ENCODE data around the gene RUVBL1. TPM values are rescaled to one million over a fixed set of nuclear protein-coding genes. Genes with fewer than 3 reads are reported as not detected.

RUVBL1 gene
- polyA plus RNA-seq, 10 donors: 29.5 to 44.4 (median 35.8) TPM

DNA sequence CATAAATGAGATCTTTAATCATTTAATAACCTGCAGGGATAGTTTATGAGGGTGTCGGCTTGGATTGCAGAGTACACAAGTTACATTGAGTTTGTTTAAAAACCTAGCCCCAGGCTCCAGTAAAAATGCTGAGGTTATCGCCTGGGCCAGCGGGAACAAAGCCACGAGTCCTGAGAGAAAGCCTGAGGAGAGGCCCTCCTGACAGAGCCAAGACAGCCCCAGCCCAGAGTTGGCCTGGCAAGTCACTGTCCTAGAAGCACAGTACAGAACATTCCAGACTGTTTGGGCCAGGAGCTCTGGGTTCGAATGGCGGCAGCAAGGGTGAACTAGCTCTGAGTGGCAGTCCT, 39.0 kb downstream of the RUVBL1 start:
- DNase-seq: no peak

DNA sequence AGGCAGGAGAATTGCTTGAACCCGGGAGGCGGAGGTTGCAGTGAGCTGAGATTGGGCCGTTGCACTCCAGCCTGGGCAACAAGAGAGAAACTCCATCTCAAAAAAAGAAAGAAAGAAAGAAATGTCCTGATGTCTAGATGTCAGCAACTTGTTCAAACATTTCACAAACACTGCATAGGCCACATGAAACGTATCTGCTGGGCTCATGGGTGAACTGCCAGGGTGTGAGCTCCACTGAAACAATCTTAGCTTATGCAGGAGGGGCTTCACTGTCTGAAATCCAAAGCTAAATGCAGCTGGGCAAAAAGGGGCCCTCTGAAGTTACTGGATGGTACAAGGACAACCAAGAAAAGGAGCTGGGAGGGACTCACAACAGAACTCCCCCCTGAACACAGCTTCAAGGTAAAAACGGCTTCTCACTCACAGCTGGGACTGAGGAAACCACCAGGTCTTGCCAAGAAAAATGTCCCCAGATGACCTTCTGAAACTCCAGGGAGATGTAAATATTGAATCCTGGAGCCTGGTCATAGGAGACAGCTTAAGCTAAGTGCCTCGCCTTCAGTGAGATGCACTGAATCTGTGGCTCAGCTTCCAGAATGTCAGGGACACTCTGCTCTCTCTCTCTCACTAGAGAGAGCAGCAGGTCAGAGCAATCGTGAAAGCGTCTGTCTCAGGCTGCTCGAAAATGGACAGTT, 39.5 kb downstream of the RUVBL1 start:
- DNase-seq: no peak

DNA sequence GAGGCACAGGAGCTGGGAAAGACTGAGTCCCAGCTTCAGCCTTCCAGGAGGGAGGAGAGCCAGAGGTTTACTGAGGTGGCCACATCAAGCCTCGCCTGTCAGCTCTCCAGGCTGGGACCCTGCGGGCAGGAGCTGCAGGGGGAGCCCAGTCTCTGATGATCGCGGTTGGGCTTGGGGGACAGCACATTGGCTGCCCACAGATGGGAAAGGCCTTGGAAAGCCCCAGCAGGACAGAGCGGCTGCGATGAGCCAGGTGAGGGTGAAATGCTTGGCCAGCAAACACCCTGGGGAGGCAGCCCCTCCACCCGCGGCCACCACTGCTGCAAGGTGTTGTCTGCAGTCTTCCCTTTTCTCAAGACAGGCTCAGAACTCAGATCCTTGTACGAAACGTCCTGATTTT, 40.2 kb downstream of the RUVBL1 start:
- no peak for DNase-seq

DNA sequence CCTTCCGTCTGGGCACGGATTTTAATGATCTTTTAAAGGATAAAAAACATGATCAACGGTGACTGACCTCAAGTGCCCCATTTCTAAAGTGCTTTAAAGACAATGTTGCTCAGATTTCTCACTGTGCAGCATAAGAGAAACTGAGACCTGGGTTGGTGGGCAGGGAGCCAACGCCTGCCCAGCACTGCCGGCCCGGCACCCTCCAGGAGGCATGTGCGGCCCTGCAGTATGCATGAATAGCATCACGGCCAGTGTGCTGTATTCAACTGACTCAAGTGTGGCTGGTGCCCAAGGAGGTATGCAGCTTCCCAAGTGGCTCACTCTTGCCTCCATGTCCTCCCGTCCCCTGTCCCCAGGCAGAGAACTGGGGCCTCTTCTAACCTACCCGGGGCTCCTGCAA, 41.1 kb downstream of the RUVBL1 start:
- DNase-seq: no peak

DNA sequence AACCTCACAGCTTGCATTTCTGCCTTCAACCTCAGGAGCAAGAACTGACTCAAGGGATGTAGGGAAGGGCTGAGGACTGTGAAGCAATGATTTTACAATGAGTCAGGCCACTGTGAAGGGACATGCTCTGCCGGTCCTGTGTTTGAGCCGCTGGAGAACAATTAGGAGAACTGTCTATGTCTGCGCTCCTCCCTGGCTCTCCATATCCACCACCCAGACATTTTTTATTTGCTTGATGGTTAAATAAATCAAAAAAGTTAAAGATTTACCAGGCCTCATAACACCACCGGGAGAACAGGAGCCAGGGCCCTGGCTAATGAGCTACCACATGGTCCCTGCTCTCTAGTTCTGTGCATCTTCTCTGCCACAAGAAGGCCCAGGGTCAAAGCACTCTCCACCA, 41.8 kb downstream of the RUVBL1 start:
- no peak for DNase-seq

DNA sequence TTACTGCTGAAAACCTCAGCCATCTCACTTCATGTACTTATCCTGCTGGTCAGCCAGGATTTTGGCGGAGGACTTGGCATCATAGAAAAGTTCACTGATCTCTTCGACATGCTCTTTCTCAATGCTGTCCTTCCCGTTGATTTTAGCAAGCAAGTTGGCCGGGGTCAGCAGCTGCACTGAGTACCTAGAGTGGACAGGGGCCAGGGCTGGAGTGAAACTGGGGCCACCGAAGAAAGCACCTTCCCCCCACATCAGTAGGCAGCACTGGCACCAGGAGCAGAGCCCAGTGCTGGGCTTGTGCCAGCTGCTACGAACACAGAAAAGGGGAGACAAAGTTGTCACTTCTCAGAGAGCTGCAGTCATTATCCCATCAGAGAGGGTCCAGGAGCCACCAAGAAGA, 42.4 kb downstream of the RUVBL1 start:
- no peak for DNase-seq

DNA sequence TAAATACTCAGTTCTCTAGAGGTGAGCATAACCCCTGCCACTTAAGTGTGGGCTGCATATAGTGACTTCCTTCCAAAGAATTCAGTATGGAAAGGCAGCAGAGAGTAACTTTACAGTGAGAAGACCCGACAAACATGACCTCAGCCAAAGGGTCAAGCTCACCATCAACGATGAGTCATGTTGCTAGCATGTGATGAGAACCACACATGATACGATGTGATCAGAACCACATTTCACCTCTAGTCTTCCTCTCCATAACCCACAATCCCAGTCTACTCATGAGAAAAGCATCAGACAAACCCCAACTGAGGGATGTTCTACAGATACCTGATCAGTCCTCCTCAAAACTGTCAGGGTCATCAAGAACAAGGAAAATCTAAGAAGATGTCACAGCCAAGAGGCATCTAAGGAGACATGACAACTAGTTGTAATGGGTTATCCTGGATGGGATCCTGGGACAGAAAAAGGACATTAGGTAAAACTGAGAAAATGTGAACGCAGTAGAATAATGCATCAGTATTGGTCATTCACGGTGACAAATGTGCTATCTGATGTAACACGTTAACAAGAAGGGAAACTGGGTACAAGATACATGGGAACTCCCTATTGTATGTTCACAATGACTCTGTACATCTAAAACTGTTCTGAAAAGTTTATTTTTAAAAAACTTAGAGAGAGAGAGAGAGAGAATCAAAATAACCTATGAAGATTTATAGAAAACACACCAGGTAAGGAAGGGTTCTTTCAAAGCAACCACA, 43.1 kb downstream of the RUVBL1 start:
- peak in 1 of 3 donors; percentile 85 for DNase-seq

DNA sequence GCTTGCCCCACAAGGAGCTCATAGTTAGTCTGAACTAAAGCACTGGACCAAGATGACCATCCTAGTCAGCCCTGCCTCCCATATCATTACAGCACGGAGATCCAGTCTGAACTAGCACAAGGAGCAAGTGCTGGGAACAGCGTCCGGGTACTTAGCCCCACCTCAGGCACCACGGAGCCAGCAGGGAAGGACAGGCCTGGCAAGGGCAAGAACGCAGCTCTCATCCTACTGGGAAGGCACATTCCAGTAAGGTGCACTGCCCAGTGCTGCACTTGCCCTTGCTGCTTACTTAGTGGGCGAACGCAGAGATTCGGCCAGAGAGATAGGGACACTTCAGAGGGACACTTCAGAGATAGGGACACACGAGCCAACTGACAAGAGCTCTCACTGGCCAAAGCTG, 43.8 kb downstream of the RUVBL1 start:
- no peak for DNase-seq

DNA sequence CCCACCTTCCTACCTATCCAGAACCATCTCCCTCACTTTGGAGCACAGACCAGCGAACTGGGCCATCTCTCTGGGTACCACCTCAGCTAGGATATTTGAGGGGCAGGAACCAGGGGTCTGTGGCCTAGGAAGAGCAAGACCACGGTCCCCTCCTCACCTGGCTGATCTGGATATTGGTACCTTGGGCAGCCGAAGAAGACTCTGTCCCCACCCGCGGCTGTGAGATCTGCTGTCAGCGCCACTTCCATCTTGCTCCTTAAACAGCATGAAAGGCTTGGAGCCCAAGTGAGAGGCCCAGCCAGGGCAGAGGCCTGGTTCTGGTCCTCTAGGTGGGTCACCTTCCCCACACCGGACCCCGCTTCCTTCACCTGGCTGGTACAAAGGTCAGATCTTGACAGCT, 44.7 kb downstream of the RUVBL1 start:
- no peak for DNase-seq

DNA sequence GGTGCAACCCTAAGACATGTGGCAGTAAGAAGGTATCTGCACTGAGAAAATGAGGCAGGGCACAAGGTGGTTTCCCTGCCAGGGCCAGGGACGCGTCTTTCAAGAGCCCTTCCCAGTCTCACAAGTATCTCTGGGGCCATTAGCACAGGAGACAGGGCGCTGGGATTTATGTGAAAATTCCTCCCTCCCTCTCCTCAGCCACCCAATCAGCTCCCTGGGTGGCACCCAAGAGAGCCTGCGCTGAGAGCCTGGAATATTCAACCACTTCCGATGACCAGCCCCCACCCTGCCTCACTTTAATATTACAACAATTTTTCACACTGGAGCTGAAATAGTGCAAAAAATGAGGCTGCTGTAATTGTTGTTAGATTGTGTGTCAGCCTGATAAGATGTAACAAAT, 45.3 kb downstream of the RUVBL1 start:
- no peak for DNase-seq

DNA sequence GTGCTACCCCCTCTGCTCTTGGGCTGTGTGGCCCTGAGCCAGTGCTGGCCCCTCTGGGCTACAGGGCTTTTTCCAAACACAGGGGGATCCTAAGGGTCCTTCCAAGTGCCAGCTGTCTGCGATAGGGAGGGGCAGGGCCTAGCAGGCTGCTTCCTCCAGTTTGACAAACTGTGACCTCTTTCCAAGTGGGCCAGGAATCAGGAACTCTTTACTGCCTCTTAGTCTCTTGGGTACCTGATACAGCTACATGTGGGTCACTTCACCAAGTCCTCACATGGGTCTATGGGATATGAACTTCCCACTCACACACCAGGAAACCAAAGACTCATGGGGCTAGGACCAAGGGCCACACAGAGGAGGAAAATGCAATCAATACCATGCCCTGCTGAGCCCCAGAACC, 45.9 kb downstream of the RUVBL1 start:
- no peak for DNase-seq

DNA sequence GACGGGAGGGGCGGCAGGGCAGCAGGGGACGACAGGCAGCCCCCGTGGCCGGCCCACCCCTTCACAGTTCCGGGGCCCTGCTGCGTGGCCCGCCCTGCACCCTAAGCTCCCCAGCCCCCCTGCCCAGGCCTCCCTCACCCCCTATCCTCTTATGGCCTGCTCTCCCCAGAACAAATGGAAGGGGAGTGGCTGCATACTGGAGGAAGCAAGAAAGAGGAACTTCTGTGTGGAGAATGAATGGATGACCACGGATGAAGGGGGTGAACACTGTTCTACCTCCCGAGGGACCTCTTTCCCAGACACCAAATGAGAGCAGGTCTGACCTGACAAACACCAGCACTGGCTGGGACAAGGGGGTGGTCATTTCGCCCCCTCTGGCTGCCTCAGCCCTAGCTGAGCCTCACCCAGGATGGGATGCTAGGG, 46.4 kb downstream of the RUVBL1 start:
- DNase-seq: peak in 2 of 3 donors; percentile 17 to 51

DNA sequence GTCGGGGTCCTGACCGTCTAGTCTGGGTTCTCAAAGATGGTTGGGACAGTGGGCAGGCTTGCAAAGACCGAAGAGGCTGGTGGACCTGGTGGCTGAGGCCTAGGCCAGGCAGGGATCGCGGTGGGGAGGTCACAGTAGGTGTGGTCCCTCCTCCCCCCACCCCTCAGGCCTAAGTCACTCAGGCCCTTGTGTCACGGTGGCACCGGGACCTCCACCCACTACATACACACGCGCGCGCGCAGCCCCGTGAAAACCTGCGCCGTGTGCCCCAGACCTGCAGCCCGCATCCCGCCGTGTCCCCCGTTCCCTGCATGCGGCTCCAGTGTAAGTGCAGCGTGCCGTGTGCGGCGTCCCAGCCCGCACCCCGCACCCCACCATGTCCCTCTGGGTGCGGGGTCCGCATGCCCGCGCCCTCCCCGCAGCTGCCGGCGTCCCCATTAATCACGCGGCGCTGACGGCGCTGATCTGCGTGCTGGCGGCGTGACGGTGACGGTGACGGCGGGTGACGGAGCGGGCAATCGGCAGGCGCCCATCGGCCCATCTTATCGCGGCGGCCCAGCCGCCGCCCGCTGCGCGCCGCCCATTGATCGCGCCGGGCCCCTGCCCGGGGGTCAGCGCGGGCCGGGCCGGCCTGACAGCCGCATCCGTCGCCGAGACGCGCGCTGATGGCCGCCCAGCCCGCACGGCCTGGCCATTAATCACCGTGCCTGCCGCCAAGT, 47.0 kb downstream of the RUVBL1 start:
- peak in 2 of 3 donors; percentile 25 to 57 for DNase-seq

DNA sequence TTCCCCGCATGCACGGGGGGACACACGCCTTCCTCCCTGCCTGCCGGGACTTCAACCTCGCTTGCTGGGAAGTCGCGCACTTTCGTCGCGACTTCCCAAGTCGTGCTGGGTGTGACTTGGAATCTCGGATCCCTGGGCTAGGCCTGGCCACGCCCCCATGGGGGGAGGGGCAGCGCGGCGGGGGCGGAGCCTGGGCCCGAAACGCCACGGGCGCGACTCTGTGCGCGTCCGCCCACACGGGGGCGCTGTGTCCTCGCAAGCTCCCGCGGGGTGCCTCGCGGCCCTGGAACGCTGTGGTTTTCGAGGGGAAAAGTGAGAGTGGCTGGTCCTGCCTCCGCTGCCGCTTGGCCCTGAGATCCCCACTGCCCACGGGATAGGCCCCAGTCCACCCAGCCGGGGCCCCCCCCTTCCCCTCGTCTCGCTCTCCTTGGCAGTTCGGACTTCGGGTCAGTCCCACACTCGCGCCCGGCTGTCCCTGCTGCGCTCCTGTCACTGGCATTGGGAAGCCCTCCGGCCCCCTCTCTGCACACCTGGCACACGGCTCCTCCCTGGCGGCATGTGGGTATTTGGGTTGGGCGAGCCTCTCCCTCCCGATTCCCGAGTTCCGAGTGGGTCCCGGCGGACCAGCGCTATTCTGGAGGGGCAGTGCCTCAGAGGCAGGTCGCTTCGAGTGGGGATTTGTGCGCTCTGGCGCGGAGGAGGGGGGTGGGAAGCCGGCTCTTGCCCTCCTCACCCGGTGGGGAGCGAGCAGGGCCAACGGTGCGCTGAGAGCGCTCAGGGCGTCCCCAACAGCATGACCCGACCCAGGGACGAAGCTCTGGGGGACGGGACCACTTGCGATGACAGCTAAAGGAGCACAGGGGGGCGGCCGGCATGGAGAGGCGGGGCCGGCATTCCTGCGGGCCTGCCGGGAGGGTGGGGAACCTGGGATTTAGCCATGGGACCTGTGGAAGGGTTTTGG, 47.8 kb downstream of the RUVBL1 start:
- DNase-seq: peak; percentile 81 to 94 (median 92)

DNA sequence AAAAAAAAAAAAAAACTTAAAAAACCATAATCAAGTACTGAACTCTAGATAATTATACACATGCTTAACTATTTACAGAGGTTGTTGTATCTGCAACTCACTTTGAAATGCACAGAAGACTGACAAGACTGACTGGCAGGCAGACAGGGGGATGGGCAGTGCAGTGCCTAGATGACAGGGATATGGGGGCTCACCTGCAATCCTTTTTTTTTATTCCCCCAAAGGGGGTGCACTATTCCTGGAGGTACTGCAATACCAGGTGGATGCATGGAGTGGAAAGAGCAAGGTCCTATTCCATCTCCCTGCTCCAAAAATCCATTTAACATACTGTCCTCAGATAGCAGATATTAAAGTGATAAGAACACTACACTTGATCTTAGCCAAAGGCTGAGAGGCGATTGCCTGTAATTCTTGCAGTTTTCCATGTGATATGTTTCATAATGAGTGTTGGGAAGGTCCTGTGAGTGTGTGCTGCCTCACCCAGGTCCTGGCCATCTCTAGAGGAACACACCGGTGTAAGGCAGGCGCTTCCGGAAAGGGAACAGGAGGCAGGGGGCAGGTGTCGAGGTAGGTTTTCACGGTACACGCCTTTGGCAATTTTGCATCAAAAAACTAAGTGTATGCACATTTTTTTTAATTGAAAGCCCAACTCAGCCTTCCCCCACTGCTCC, 48.6 kb downstream of the RUVBL1 start:
- DNase-seq: no peak

DNA sequence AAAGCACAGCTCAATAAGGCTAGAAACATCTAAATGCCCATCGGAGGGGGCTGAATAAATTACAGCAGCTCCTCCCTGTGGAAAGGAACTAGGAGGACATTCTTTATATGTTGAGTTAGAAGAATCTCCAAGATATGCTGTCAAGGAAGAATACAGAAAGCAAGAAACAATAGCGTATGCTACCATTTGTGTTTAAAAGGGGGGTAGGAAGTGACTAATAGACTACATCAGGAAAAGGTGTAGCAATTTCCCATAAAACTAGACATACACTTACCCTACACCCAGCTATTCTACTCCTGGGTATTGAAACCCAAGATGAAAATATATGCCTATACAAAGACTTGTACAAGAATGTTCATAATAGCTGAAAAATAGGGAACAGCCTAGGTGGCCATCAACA, 49.8 kb downstream of the RUVBL1 start:
- DNase-seq: no peak

DNA sequence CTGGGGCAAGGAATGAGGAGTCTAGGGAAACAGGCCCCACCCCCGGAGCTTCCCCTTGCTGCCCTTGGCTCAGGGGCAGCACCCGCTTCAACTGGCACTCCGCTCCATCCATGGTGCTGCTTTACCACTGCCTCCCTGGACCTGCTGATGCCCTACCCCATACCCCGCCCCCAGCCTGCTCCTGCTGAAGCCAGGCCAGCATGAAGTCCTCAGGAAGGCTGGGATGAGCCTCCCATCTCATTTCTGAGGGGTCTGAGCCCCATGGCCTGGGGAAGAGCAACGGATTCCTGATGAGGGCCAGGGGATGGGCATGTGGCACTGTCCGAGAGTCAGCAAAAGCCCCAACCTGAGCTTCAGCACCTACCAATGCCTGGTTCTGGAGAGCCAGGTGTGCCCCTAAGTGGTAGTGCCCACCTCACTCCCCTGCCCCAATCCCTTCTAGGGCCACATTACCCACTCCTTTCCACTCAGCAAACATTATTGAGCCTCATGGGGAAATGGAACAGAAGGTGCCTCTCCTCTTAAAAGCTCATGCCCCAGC, 50.4 kb downstream of the RUVBL1 start:
- no peak for DNase-seq

DNA sequence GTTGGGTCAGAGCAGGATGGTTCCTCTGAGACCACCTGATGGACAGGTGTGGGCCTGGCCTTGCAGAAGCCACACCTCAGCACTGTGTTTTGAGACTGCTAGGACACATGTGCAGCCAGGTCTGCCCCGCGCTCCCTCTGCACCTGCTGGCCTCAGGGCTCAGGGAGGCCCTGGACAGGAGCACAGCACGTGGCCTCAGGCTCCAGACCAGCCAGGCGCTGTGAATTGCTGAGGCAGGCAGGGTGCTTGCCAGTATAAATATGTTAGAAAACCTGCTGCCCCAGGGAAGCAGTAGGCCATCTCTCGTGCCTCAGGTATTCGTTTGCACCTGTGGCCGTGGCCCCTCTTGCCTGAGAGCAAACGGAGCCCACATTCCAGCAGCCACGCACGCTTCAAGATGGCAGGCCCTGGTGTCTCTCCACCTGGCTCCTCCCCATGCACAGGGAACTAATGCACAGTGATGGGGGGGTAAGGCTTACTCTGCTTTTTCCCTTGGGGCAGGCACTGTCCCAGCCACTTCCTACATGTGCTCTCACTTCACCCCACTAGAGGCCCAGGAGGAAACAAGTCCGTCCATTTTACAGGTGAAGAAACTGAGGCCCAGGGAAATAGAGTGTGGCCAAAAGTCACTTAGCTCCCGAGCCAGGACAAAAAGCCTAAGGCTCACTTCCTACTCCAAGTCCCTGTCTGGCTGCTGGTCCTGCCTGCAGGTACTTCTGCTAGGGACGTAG, 51.0 kb downstream of the RUVBL1 start:
- no peak for DNase-seq

DNA sequence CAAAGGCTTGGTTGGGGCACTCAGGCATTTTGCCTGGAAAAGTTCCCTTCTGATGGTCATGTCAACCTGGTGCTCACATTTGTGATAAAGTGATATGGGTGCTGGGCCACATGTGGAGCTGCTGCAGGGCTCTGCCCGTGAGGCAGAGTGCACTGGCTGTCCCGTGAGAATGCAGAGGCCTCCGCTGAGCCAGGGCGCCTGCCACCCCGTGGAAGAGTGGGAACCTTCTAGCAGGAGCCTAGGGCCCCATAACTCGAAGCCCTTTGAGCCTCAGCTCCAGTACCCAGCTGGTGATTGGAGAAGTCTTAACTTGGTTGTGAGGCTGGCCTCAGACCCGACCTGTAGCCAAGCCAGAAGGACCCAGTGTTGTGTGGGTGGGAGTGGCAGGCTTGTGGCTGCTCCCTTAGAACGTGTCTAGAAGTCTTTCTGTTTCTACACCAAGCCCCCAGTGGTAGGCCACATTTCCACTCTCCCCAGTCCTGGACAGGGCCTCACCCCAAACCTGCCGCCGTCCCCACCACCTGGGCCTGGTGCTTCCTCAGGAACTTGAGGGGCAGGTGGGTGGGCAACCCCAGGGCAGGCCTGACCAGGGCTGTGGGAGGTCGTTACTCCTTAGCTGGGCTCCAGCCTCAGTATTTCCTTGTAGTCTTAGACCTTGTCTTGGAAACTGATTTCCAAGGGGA, 51.7 kb downstream of the RUVBL1 start:
- DNase-seq: no peak

Measured in muscle of back (tissue), 11 donors.